ENCODE results near the gene PLEK. TPM values are rescaled to one million over a fixed set of nuclear protein-coding genes. Genes with fewer than 3 reads are reported as not detected.

The PLEK gene
- total and polyA plus RNA-seq, 2 donors (not counting 1 experiment from before 2014, with no cell fraction given) = 39.9 to 78.3 TPM

- Histone ChIP-seq H3K27me3 (replicated peaks in 1 of 4; ENCODE audit: control extremely low read depth in 1 of 4, control insufficient read depth in 3 of 4, insufficient read depth in 4 of 4, low read length in 3 of 4) (peaks cover 0 to 40% (median 31%) of the 10 kb centered on the region in 4 experiments), H4K20me1 (ENCODE audit: control insufficient read depth, insufficient read depth, low read length, poor library complexity, severe bottlenecking) (no peaks in the 10 kb centered on the region), H3K4me3 (ENCODE audit: control extremely low read depth in 1 of 5, extremely low read depth in 1 of 5, insufficient read depth in 1 of 5, low read depth in 2 of 5, low read length in 4 of 5) (no peak overlapping the region), H3K27ac (ENCODE audit: low read length in 2 of 2) (no peak overlapping the region), H3K9me3 (ENCODE audit: control extremely low read depth in 1 of 3, control insufficient read depth in 2 of 3, insufficient read depth in 1 of 3, low read length in 2 of 3) (peaks cover 0 to 14% (median 4%) of the 10 kb centered on the region in 3 donors), H3K79me2 (ENCODE audit: control insufficient read depth, insufficient read depth, low read length) (no peaks in the 10 kb centered on the region), H2AFZ (ENCODE audit: insufficient read depth, low read depth, low read length, poor library complexity, severe bottlenecking) (no peak overlapping the region), H3K36me3 (replicated peaks in 1 of 2; ENCODE audit: control extremely low read depth in 1 of 2, control insufficient read depth in 1 of 2, extremely low read depth in 1 of 2, insufficient read depth in 2 of 2, low read length in 1 of 2) (no peaks in the 10 kb centered on the region), H3K4me2 (replicated peaks; ENCODE audit: low read depth, low read length, poor library complexity, severe bottlenecking) (no peak overlapping the region), H3K9ac (ENCODE audit: low read length) (no peak overlapping the region), H3K4me1 (ENCODE audit: control insufficient read depth in 2 of 2, insufficient read depth in 2 of 2, low read length in 2 of 2) (peaks cover 19 to 20% of the 10 kb centered on the region in 2 donors)
- peaks cover 42% of the 10 kb centered on the region for H3K27me3 Mint-ChIP-seq
- ChIA-PET CTCF (no interaction called here), POLR2A (no interaction called here)
- TF ChIP-seq CTCF (IDR thresholded peaks at IDR 0.05) = no peak
- no peak for TF ChIP-seq EZH2 (IDR thresholded peaks at IDR 0.05; ENCODE audit: borderline replicate concordance, insufficient read depth, low read depth, low read length, poor library complexity, severe bottlenecking)
- ATAC-seq (ENCODE audit: low read depth) (no peak), DNase-seq (no peak)
- no peak overlapping the region for H3K4me3 Mint-ChIP-seq
- intact Hi-C loops (cut with micrococcal nuclease) = no loop called here
- H3K27ac Mint-ChIP-seq = no peak overlapping the region
- no peaks in the 10 kb centered on the region for H3K9me3 Mint-ChIP-seq (ENCODE audit: insufficient read depth)
- H3K4me1 Mint-ChIP-seq = peaks cover 19% of the 10 kb centered on the region
- no CpG with 5 or more reads among the region's 2 CpGs for WGBS (ENCODE audit: insufficient coverage)
Observed at GRCh38 chr2:68316111-68316510, 49.0 kb upstream of the PLEK start.

DNA sequence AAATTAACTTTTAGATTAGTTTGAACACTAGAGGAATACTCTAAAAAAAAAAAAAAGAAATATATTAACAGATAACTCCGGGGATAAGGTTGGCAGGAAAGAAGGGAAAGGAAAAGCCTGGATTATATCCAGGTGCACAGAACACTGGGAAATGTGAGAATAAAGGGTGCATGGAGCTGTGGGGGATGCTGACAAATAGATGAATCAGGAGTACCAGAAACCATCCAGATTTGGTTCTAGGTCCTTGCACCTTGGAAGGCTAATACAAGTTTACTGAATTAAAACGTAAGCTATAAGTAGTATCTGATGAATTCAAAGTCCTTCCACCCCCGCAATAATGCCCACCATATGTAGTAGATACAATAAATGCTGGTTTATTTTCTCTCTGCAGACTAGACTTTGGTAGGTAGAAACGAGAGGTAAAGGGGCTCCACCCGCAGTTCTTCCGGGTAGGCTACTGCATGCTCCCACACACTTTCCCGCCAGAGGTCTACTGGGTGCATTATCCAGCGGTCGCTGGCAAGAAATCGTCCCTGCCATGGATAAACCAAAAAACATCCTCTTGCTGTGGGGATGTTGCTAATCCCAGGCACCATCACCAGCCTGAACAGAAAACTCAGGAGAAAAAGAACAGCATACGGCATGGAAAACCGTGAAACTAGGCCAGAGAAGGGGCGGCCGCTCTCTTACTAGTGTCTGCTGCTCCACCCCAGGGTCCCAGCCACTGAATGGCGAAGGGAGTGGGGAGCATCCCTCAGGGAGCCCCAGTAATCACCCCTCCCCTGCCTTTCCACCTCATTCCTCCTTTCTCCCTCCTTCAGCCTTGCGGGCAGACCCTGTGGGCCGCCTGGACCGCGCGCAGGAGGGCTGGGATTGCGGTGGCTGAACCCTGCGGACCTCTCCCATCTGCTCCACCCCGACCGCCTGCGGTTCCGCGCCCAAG, 46.8 kb upstream of the PLEK start:
- peaks cover 0 to 40% (median 31%) of the 10 kb centered on the region in 4 experiments for H3K27me3 ChIP-seq (replicated peaks in 1 of 4; ENCODE audit: control extremely low read depth in 1 of 4, control insufficient read depth in 3 of 4, insufficient read depth in 4 of 4, low read length in 3 of 4)
- peaks cover 46% of the 10 kb centered on the region for H3K27me3 Mint-ChIP-seq
- WGBS (ENCODE audit: insufficient coverage) = 88% methylated on average over 17 of the region's 27 CpGs

More for the DNA sequence above, 46.8 kb upstream of the PLEK start:
- Histone ChIP-seq H2AFZ (ENCODE audit: insufficient read depth, low read depth, low read length, poor library complexity, severe bottlenecking) (peak overlapping the region; percentile 76), H4K20me1 (ENCODE audit: control insufficient read depth, insufficient read depth, low read length, poor library complexity, severe bottlenecking) (no peaks in the 10 kb centered on the region), H3K4me2 (replicated peaks; ENCODE audit: low read depth, low read length, poor library complexity, severe bottlenecking) (peak overlapping the region; percentile 85), H3K79me2 (ENCODE audit: control insufficient read depth, insufficient read depth, low read length) (no peaks in the 10 kb centered on the region), H3K9me3 (ENCODE audit: control extremely low read depth in 1 of 3, control insufficient read depth in 2 of 3, insufficient read depth in 1 of 3, low read length in 2 of 3) (peaks cover 0 to 14% (median 4%) of the 10 kb centered on the region in 3 donors), H3K9ac (ENCODE audit: low read length) (no peak overlapping the region), H3K4me1 (ENCODE audit: control insufficient read depth in 2 of 2, insufficient read depth in 2 of 2, low read length in 2 of 2) (peaks cover 19 to 20% of the 10 kb centered on the region in 2 donors), H3K4me3 (ENCODE audit: control extremely low read depth in 1 of 5, extremely low read depth in 1 of 5, insufficient read depth in 1 of 5, low read depth in 2 of 5, low read length in 4 of 5) (no peak overlapping the region), H3K36me3 (replicated peaks in 1 of 2; ENCODE audit: control extremely low read depth in 1 of 2, control insufficient read depth in 1 of 2, extremely low read depth in 1 of 2, insufficient read depth in 2 of 2, low read length in 1 of 2) (no peaks in the 10 kb centered on the region), H3K27ac (ENCODE audit: low read length in 2 of 2) (no peak overlapping the region)
- TF ChIP-seq EZH2 (IDR thresholded peaks at IDR 0.05; ENCODE audit: borderline replicate concordance, insufficient read depth, low read depth, low read length, poor library complexity, severe bottlenecking) (no peak), CTCF (IDR thresholded peaks at IDR 0.05) (no peak)
- Mint-ChIP-seq H3K9me3 (ENCODE audit: insufficient read depth) (no peaks in the 10 kb centered on the region), H3K4me3 (peak overlapping the region; percentile 87), H3K4me1 (peaks cover 19% of the 10 kb centered on the region), H3K27ac (no peak overlapping the region)
- CTCF ChIA-PET = interaction anchor here (0.6 to 2.4 kb wide), 2 partner anchors 8 to 124 kb away, joined by 3 to 9 read pairs; no protein-coding TSS in a partner anchor
- POLR2A ChIA-PET = no interaction called here
- peak; percentile 5 for DNase-seq
- intact Hi-C loops (cut with micrococcal nuclease) = no loop called here
- no peak for ATAC-seq (ENCODE audit: low read depth)
